PFSK-1 (cell line): ENCODE results near the gene C15orf39.

ENCODE experiments used
- FOXP2 ChIP-seq: optimal IDR thresholded peaks from 2 replicates; pipeline ENCODE3; 2011; ENCODE audit warnings: borderline replicate concordance, control low read depth, inconsistent platforms; ENCODE audit not compliant: insufficient read depth; ENCODE audit errors: extremely low read length, extremely low read depth
- POLR2AphosphoS5 ChIP-seq: IDR thresholded peaks from 2 replicates; pipeline ENCODE4 v1.6.1; 2012; ENCODE audit warnings: low read depth, mild to moderate bottlenecking, control low read depth, low read length, moderate library complexity
- REST ChIP-seq, 2 experiments: IDR thresholded peaks; 2 replicates each; pipeline versions ENCODE4 v1.6.1 to v1.8.0; 2011 to 2012; ENCODE audit warnings: low read depth in 2 of 2, low read length in 2 of 2, control low read depth in 1 of 2, inconsistent platforms in 1 of 2, mild to moderate bottlenecking in 1 of 2, moderate library complexity in 1 of 2; ENCODE audit not compliant: insufficient read depth in 1 of 2
- SIN3A ChIP-seq: IDR thresholded peaks from 2 replicates; pipeline ENCODE4 v1.6.1; 2012; ENCODE audit warnings: mild to moderate bottlenecking, low read length, moderate library complexity, borderline replicate concordance; ENCODE audit not compliant: insufficient read depth
- TAF1 ChIP-seq: IDR thresholded peaks from 2 replicates; pipeline ENCODE4 v1.6.1; 2012; ENCODE audit warnings: low read length, control low read depth, borderline replicate concordance; ENCODE audit not compliant: insufficient read depth

The C15orf39 gene

GRCh38 chr15:75191235-75191634 lies 10.4 kb upstream of the C15orf39 start:
- TF ChIP-seq POLR2AphosphoS5 = no peak
- no peak for TF ChIP-seq SIN3A
- TF ChIP-seq REST (IDR thresholded peaks at IDR 0.05; ENCODE audit: insufficient read depth in 1 of 2, low read depth in 2 of 2, low read length in 2 of 2) = no peak
- TF ChIP-seq FOXP2 = no peak
- TF ChIP-seq TAF1 = no peak

GRCh38 chr15:75192307-75192706 lies 9.4 kb upstream of the C15orf39 start:
- TF ChIP-seq SIN3A = no peak
- no peak for TF ChIP-seq TAF1
- TF ChIP-seq FOXP2 = no peak
- no peak for TF ChIP-seq REST (IDR thresholded peaks at IDR 0.05; ENCODE audit: insufficient read depth in 1 of 2, low read depth in 2 of 2, low read length in 2 of 2)

- TF ChIP-seq FOXP2 (no peak), TAF1 (no peak), REST (IDR thresholded peaks at IDR 0.05; ENCODE audit: insufficient read depth in 1 of 2, low read depth in 2 of 2, low read length in 2 of 2) (no peak), POLR2AphosphoS5 (no peak), SIN3A (no peak)
Measured at GRCh38 chr15:75193272-75193671, 8.4 kb upstream of the C15orf39 start.

DNA sequence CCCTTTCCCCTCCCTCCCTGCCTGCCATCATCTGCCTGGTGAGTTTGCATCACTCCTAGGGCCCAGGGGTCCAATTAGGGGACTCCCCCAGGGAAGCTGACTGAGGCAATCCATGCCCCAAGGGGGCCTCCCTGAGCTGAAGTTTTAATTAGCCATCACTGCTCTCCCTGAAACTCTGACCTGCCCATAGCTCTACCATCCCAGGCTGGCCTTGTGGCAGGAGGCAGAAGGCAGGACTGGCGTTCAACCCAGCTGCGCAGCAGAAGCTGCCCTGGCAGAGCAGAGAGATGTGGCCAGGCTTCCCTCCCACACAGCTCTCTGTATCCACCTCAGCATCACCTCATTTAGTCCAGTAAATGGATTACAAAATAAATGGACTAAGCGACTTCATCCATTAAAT lies 7.7 kb upstream of the C15orf39 start:
- TF ChIP-seq POLR2AphosphoS5 (no peak), TAF1 (no peak), REST (IDR thresholded peaks at IDR 0.05; ENCODE audit: insufficient read depth in 1 of 2, low read depth in 2 of 2, low read length in 2 of 2) (no peak), FOXP2 (no peak), SIN3A (no peak)

- TF ChIP-seq TAF1 (no peak), POLR2AphosphoS5 (no peak), REST (IDR thresholded peaks at IDR 0.05; ENCODE audit: insufficient read depth in 1 of 2, low read depth in 2 of 2, low read length in 2 of 2) (no peak), FOXP2 (no peak), SIN3A (no peak)
Measured at GRCh38 chr15:75194397-75194796, 7.3 kb upstream of the C15orf39 start.
